Activated CD8-positive, alpha-beta memory T cell treated with anti-CD3 and anti-CD28 coated beads, Interleukin-2, amount 50 U/mL, for 48 hours (primary cell): ENCODE results near the gene SLC52A3.

Experiments
- DNase-seq: peaks from one replicate; pipeline ENCODE4 v3.0.0-alpha.2; 2020

Gene SLC52A3

DNA sequence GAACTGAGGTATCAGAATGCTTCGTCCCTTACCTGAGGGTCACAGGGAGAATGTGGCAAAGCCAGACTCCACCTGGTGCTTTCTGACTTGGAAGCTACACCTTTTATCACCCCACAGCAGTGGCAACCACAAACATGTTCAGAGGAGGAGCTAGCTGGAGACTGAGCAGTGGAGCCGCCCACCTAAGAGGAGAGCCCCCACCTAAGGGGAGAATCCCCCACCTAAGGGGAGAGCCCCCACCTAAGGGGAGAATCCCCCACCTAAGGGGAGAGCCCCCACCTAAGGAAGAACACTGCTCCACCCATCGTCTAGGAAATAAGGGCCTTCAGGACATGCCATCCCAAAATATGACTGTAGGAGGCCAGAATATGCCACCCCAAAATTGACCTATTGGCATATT lies 4.0 kb downstream of the SLC52A3 start:
- DNase-seq = no peak

- no peak for DNase-seq
These were observed 6.6 kb downstream of the SLC52A3 start for GRCh38 chr20:761418-762381.

DNA sequence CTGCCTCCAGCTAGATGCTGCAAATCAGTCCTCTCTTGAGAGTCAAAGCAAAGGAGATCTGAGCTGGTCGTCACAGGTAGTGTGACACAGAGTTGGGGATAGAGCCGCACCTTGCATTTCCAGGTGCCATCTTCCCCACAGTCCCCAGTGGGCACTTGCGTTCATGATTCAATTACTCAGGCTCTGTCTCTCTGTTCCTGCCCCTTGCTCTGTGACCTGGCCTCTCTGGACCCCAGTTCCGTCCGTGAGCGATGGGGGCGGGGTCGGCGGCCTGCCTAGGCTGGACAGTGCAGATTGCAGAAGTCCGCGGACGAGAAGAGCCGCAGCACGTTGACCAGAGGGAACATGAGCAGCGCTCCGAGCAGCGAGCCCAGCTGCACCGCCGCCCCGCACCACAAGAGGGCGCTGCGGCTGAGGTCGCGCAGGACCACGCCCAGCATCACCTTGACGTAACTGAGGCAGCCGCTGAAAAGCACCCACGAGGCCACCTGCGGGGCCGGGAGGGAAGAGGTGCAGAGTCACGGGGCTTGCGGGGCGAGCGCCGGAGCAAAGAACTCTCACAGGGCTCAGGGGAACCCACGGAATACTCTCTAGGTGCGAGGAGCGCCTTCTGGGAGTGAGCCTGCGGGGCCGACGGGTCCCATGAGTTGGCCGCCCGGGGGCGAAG lies 7.4 kb downstream of the SLC52A3 start:
- DNase-seq = peak; percentile 85

DNA sequence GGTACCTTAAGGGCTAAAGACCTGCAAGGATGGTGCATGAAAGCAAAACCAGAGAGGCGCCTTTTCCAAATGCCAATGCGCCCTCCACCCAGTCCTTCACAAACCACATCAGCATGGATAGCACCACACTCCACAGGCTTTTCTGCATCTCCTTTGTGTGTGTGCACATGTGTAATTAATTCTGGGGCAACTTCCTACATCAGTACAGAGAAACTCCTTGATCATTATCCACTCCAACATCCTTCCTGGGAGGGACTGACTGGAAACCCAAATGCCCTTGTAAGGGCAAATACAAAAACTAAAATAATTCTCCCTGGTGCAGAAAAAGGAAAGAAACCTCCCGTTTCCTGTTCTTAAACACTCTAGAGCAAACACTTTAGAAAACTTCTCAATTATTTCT lies 10.8 kb downstream of the SLC52A3 start:
- no peak for DNase-seq

DNA sequence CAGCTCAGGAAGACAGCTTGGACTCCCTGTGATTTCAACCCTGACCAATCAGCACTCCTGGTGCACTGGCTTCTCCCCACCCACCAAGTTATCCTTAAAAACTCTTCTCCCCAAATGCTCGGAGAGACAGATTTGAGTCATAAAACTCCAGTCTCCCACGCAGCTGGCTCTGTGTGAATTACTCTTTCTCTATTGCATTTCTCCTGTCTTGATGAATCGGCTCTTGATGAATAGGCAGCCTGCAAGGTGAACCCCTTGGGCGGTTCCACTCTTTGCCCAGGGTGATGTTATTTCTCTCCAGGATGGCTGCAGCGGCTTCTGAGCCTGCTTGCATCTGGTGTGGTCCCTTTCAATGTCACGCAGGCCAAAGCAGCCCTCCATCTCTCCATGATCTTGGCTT lies 12.4 kb downstream of the SLC52A3 start:
- DNase-seq = no peak

DNA sequence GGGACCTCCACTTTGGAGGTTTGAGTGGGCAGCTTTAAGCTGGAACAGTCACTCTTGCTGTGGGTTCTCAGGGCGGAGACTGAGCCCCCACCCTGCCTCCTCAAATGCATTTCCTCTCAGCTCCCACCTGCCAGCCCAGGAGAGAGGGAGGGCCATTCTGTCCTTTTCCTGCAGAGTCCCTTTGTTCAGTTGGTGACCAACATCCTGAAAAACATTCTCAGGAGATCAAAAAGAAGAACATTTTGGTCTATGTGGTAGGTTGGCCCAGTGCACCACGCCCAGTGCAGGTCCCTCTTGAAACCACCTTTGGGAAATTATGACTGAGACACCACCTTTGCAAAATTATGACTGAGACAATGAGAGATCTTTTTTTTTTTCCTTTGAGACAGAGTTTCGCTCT lies 13.4 kb downstream of the SLC52A3 start:
- DNase-seq = no peak

GRCh38 chr20:753897-754635 lies 14.2 kb downstream of the SLC52A3 start:
- DNase-seq = no peak

GRCh38 chr20:753136-753535 lies 15.2 kb downstream of the SLC52A3 start:
- DNase-seq = no peak

GRCh38 chr20:752291-752690 lies 16.0 kb downstream of the SLC52A3 start:
- DNase-seq = no peak

DNA sequence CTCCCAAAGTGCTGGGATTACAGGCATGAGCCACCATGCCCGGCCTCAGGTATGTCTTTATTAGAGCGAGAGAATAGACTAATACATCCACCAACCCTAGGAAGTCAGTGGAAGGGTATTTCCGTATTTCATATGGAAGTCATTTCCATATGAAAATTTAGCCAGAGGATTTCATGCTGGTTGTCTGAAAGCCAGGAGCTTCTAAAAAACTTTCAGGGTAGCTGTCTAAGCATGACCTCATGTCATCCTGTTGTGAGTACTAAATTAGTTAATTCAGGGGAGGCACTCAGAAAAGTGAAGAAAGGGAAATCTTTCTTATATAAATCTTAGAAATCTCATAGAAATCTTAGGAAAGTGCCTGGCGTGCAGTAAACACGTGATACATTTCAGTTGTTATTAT lies 16.5 kb downstream of the SLC52A3 start:
- DNase-seq = no peak

- no peak for DNase-seq
These were observed 17.5 kb downstream of the SLC52A3 start for GRCh38 chr20:750801-751200.

- DNase-seq = no peak
These were observed 22.5 kb downstream of the SLC52A3 start for GRCh38 chr20:745683-746301.

DNA sequence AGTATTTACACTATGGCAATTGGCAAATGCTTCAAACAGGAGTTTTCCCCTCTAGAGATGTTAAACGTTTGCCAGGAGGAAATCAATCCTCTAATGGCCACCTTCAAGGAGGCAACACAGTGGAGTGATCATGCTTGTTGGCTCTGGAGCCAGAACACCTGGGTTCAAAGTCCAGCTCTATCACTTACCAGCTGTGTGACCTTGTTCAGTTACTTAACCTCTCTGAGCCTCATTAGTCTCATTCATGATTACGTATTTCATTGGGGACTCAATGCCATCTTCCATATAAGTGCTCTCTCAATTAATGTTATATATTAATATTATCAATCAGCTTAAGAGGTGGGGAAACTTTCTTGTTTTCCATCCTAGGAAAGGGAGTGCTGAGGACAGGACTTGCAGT lies 26.1 kb downstream of the SLC52A3 start:
- DNase-seq = no peak

DNA sequence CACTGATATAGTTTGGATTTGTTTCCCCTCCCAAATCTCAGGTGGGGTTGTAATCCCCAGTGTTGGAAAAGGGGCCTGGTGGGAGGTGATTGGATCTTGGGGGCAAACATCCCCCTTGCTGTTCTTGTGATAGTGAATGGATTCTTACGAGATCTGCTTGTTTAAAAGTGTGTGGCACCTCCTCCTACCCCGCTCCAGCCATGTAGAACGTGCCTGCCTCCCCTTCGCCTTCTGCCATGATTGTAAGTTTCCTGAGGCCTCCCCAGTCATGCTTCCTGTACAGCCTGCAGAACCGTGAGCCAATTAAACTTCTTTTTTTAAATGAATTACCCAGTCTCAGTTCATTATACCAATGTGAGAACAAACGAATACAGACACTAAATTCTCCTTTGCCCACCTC lies 26.7 kb downstream of the SLC52A3 start:
- no peak for DNase-seq

GRCh38 chr20:740162-740561 lies 28.1 kb downstream of the SLC52A3 start:
- no peak for DNase-seq

GRCh38 chr20:739736-740135 lies 28.6 kb downstream of the SLC52A3 start:
- DNase-seq = no peak

DNA sequence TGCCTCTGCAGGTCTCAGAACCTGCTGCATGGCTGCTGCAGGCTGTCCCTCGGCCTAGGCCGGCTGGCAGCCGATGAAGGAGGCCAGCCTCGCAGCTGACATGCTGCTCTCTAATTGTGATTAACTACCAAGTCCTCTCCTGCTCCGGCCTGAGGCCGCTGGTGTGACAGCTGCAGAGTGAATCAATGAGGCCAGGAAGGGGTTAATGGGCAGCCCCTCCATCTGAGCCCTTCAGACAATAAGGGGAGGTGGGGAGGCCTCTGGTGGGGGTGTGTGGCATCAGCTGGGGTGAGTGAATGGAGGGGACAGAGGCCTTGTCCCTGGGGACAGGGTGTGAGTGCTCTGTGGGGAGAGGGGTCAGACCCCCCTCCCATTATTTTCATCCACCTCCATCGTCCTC lies 34.4 kb downstream of the SLC52A3 start:
- DNase-seq = no peak

GRCh38 chr20:732727-733126 lies 35.6 kb downstream of the SLC52A3 start:
- no peak for DNase-seq

GRCh38 chr20:731891-732560 lies 36.3 kb downstream of the SLC52A3 start:
- no peak for DNase-seq

- DNase-seq = no peak
These were observed 38.3 kb downstream of the SLC52A3 start for GRCh38 chr20:730005-730404.

GRCh38 chr20:728256-728944 lies 39.9 kb downstream of the SLC52A3 start:
- DNase-seq = peak; percentile 80

- DNase-seq = no peak
These were observed 42.1 kb downstream of the SLC52A3 start for GRCh38 chr20:726160-726559.
